ENCODE measurements around the gene WNT4.

GRCh38 chr1:22110016-22110415, 32.9 kb downstream of the WNT4 start:
- TF ChIP-seq CTCF (IDR thresholded peaks at IDR 0.05; ENCODE audit: low read length) (no peak), EZH2 (IDR thresholded peaks at IDR 0.05; ENCODE audit: borderline replicate concordance, low read length) (no peak)

Measured in OCI-LY1 (cell line).